Urinary bladder (tissue), 4 donors: ENCODE results near the gene ARHGAP15. TPM values are rescaled to one million over a fixed set of nuclear protein-coding genes. Genes with fewer than 3 reads are reported as not detected.

Source experiments
- DNase-seq: peaks from one replicate; pipeline ENCODE4 v3.0.0-alpha.2; 2015; ENCODE audit errors: extremely low spot score
- H3K27ac ChIP-seq: one replicate; pipeline ENCODE4 v1.5.1; 2013; ENCODE audit warnings: low read depth, mild to moderate bottlenecking, moderate library complexity
- H3K36me3 ChIP-seq: one replicate; pipeline ENCODE4 v1.6.1; 2013; ENCODE audit warnings: mild to moderate bottlenecking, moderate library complexity; ENCODE audit not compliant: insufficient read depth
- H3K4me1 ChIP-seq: one replicate; pipeline ENCODE4 v1.6.1; 2013; ENCODE audit warnings: mild to moderate bottlenecking, moderate library complexity; ENCODE audit not compliant: insufficient read depth
- H3K4me3 ChIP-seq: one replicate; pipeline ENCODE4 v1.5.1; 2013; ENCODE audit warnings: low read depth, low read length
- WGBS: extraction: QIAGEN DNeasy Blood & Tissue Kit; methylation state at CpG from one replicate; pipeline ENCODE4 v1.1.7; 2013; 5-methylcytosine and 5-hydroxymethylcytosine counted together
- polyA plus RNA-seq: library from polyadenylated mRNA; stranded (reverse); fragments of 200-250 nt; gene quantifications from one replicate; pipeline ENCODE4 v1.2.3, GENCODE V29; 2013
- total RNA-seq: library from RNA; depleted of rRNA; stranded (reverse); fragments of >200 nt; gene quantifications from one replicate; pipeline ENCODE4 v1.2.3, GENCODE V29; 2014
- donor health status: healthy with polysubstance abuse.
- donor health status: healthy.

The ARHGAP15 gene
- total and polyA plus RNA-seq, 2 donors, result 3.9 to 107 TPM

GRCh38 chr2:143649226-143649740 lies 520.1 kb downstream of the ARHGAP15 start:
- Histone ChIP-seq H3K4me3 (no peak overlapping the region), H3K27ac (no peak overlapping the region), H3K4me1 (no peaks in the 10 kb centered on the region), H3K36me3 (no peaks in the 10 kb centered on the region)
- DNase-seq, result no peak
- 66% methylated on average over 4 of the region's 4 CpGs for WGBS

- Histone ChIP-seq H3K4me1 (no peaks in the 10 kb centered on the region), H3K27ac (no peak overlapping the region), H3K36me3 (no peaks in the 10 kb centered on the region), H3K4me3 (no peak overlapping the region)
- no peak for DNase-seq
Observed at GRCh38 chr2:143652692-143653091, 523.5 kb downstream of the ARHGAP15 start.

- 93% methylated on average over 2 of the region's 2 CpGs for WGBS
- DNase-seq, result no peak
- Histone ChIP-seq H3K4me3 (no peak overlapping the region), H3K36me3 (no peaks in the 10 kb centered on the region), H3K4me1 (no peaks in the 10 kb centered on the region), H3K27ac (no peak overlapping the region)
Observed at GRCh38 chr2:143668234-143668633, 539.0 kb downstream of the ARHGAP15 start.

GRCh38 chr2:143674051-143674450 lies 544.8 kb downstream of the ARHGAP15 start:
- H3K36me3 ChIP-seq, result no peaks in the 10 kb centered on the region
- no peak overlapping the region for H3K4me3 ChIP-seq
- H3K4me1 ChIP-seq, result no peaks in the 10 kb centered on the region
- no peak for DNase-seq
- no peak overlapping the region for H3K27ac ChIP-seq
- WGBS, result 94% methylated on average over 2 of the region's 2 CpGs

GRCh38 chr2:143675021-143675420 lies 545.8 kb downstream of the ARHGAP15 start:
- DNase-seq, result no peak
- no peaks in the 10 kb centered on the region for H3K4me1 ChIP-seq
- H3K27ac ChIP-seq, result no peak overlapping the region
- H3K36me3 ChIP-seq, result no peaks in the 10 kb centered on the region
- H3K4me3 ChIP-seq, result no peak overlapping the region

- H3K4me1 ChIP-seq, result no peaks in the 10 kb centered on the region
- no peak overlapping the region for H3K4me3 ChIP-seq
- WGBS, result 62% methylated on average over 5 of the region's 5 CpGs
- H3K36me3 ChIP-seq, result no peaks in the 10 kb centered on the region
- H3K27ac ChIP-seq, result no peak overlapping the region
- no peak for DNase-seq
Observed at GRCh38 chr2:143679617-143680016, 550.4 kb downstream of the ARHGAP15 start.

GRCh38 chr2:143680885-143681405 lies 551.7 kb downstream of the ARHGAP15 start:
- Histone ChIP-seq H3K4me1 (no peaks in the 10 kb centered on the region), H3K36me3 (no peaks in the 10 kb centered on the region), H3K4me3 (no peak overlapping the region), H3K27ac (no peak overlapping the region)
- WGBS, result 99% methylated on average over 3 of the region's 3 CpGs
- DNase-seq, result no peak

GRCh38 chr2:143682436-143683055 lies 553.3 kb downstream of the ARHGAP15 start:
- DNase-seq, result no peak
- H3K4me1 ChIP-seq, result no peaks in the 10 kb centered on the region
- H3K27ac ChIP-seq, result no peak overlapping the region
- H3K36me3 ChIP-seq, result no peaks in the 10 kb centered on the region
- WGBS, result 91% methylated on average over 5 of the region's 5 CpGs
- no peak overlapping the region for H3K4me3 ChIP-seq

GRCh38 chr2:143683977-143684376 lies 554.8 kb downstream of the ARHGAP15 start:
- WGBS, result 71% methylated on average over 1 of the region's 1 CpG

GRCh38 chr2:143684551-143685320 lies 555.5 kb downstream of the ARHGAP15 start:
- H3K27ac ChIP-seq, result no peak overlapping the region
- 43% methylated on average over 11 of the region's 11 CpGs for WGBS
- H3K36me3 ChIP-seq, result no peaks in the 10 kb centered on the region
- DNase-seq, result no peak
- H3K4me3 ChIP-seq, result no peak overlapping the region
- H3K4me1 ChIP-seq, result no peaks in the 10 kb centered on the region

More at GRCh38 chr2:143683977-143684376, 554.8 kb downstream of the ARHGAP15 start:
- no peak overlapping the region for H3K4me3 ChIP-seq
- no peak for DNase-seq
- no peaks in the 10 kb centered on the region for H3K4me1 ChIP-seq
- H3K36me3 ChIP-seq, result no peaks in the 10 kb centered on the region
- H3K27ac ChIP-seq, result no peak overlapping the region

- WGBS, result 63% methylated on average over 6 of the region's 6 CpGs
- no peaks in the 10 kb centered on the region for H3K4me1 ChIP-seq
- H3K4me3 ChIP-seq, result no peak overlapping the region
- no peak overlapping the region for H3K27ac ChIP-seq
- DNase-seq, result no peak
- H3K36me3 ChIP-seq, result no peaks in the 10 kb centered on the region
Observed at GRCh38 chr2:143685421-143686078, 556.3 kb downstream of the ARHGAP15 start.

- 76% methylated on average over 5 of the region's 5 CpGs for WGBS
- no peak for DNase-seq
- no peak overlapping the region for H3K27ac ChIP-seq
- no peaks in the 10 kb centered on the region for H3K4me1 ChIP-seq
- no peaks in the 10 kb centered on the region for H3K36me3 ChIP-seq
- no peak overlapping the region for H3K4me3 ChIP-seq
Observed at GRCh38 chr2:143686585-143687164, 557.5 kb downstream of the ARHGAP15 start.

GRCh38 chr2:143688248-143688647 lies 559.0 kb downstream of the ARHGAP15 start:
- DNase-seq, result no peak
- Histone ChIP-seq H3K4me1 (no peaks in the 10 kb centered on the region), H3K27ac (no peak overlapping the region), H3K36me3 (no peaks in the 10 kb centered on the region), H3K4me3 (no peak overlapping the region)
- 67% methylated on average over 2 of the region's 2 CpGs for WGBS
